Measurements from ENCODE around the gene CCM2.
A peak's percentile ranks its signal among the peaks of the same experiment; 100 is the strongest.

The CCM2 gene

GRCh38 chr7:44969049-44969700 lies 30.8 kb upstream of the CCM2 start:
- no peak for DNase-seq

GRCh38 chr7:44969701-44970522 lies 30.1 kb upstream of the CCM2 start:
- DNase-seq, result no peak

GRCh38 chr7:44970523-44971051 lies 29.4 kb upstream of the CCM2 start:
- no peak for DNase-seq

GRCh38 chr7:44971188-44971901 lies 28.7 kb upstream of the CCM2 start:
- DNase-seq, result no peak

- DNase-seq, result no peak
Measured at GRCh38 chr7:44971902-44972441, 28.0 kb upstream of the CCM2 start.

- no peak for DNase-seq
Measured at GRCh38 chr7:44972562-44972961, 27.4 kb upstream of the CCM2 start.

- no peak for DNase-seq
Measured at GRCh38 chr7:44973610-44974401, 26.2 kb upstream of the CCM2 start.

GRCh38 chr7:44974549-44974948 lies 25.5 kb upstream of the CCM2 start:
- no peak for DNase-seq

- no peak for DNase-seq
Measured at GRCh38 chr7:44975331-44976039, 24.5 kb upstream of the CCM2 start.

GRCh38 chr7:44976040-44976745 lies 23.8 kb upstream of the CCM2 start:
- no peak for DNase-seq

- no peak for DNase-seq
Measured at GRCh38 chr7:44976746-44977196, 23.2 kb upstream of the CCM2 start.

GRCh38 chr7:44977304-44977958 lies 22.6 kb upstream of the CCM2 start:
- peak; percentile 90 for DNase-seq

- no peak for DNase-seq
Measured at GRCh38 chr7:44977959-44978335, 22.1 kb upstream of the CCM2 start.

- DNase-seq, result peak; percentile 93
Measured at GRCh38 chr7:44978511-44979366, 21.3 kb upstream of the CCM2 start, which contains the start of gene MYO1G. TSS of gene MYO1G (minus strand) at chr7:44979015. CDS start at chr7:44978961, 54 bp downstream.

- no peak for DNase-seq
Measured at GRCh38 chr7:44979481-44980392, 20.3 kb upstream of the CCM2 start.

- DNase-seq, result peak; percentile 93
Measured at GRCh38 chr7:44980393-44981034, 19.5 kb upstream of the CCM2 start.

GRCh38 chr7:44981035-44981706 lies 18.8 kb upstream of the CCM2 start:
- DNase-seq, result peak; percentile 70

Measured in stimulated activated CD4-positive, alpha-beta T cell treated with anti-CD3 and anti-CD28 coated beads, Interleukin-1b, Interleukin-23, amount 100 ng/mL, for 48 hours (primary cell).